Measurements from ENCODE around the gene TEX36. TPM values are rescaled to one million over a fixed set of nuclear protein-coding genes. Genes with fewer than 3 reads are reported as not detected.

The TEX36 gene
- polyA plus RNA-seq, 1 of the 3 experiments (the other 2 are of a cell fraction), result not detected

DNA sequence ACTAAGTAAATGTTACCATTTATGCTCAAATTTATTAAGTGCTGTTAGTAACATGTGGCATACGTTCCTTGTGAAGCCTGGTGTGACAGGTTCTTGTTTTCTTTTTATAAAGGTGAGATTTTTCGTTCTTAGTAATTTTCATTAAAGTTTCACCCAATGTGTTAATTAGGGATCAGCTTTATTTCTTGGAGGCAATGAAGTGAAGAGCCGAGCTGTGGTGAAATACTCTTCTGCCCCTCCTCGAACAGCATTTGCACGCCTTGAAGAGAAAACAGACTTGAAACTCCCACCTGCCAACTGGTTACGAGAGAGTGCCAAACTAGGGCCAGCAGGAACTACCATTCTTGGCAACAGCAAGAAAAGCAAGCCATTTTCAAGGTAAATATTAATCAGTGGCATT, 38.1 kb upstream of the TEX36 start:
- CTCF ChIA-PET, result interaction anchor here (1.2 kb wide), 1 partner anchor 15 kb away, joined by 3 read pairs; no protein-coding TSS in a partner anchor
- Histone ChIP-seq H3K9me2 (no peaks in the 10 kb centered on the region), H3K9me3 (no peaks in the 10 kb centered on the region), H3K4me2 (peak overlapping the region; percentile 95), H3K36me3 (replicated peaks in 1 of 2; ENCODE audit: control insufficient read depth in 1 of 2, insufficient read depth in 2 of 2, low read length in 1 of 2) (peaks cover 46 to 51% of the 10 kb centered on the region in 2 experiments), H3K27ac (ENCODE audit: low read depth in 2 of 2, low read length in 1 of 2) (no peak overlapping the region), H3K9ac (peak overlapping the region; percentile 99; the same call in 1 of the 2 replicates), H3K4me1 (ENCODE audit: control insufficient read depth in 1 of 2, insufficient read depth in 2 of 2, low read depth in 1 of 2, low read length in 1 of 2) (peaks cover 0 to 6% of the 10 kb centered on the region in 2 experiments; a peak in 2 of 4 replicates), H4K20me1 (ENCODE audit: insufficient read depth) (no peaks in the 10 kb centered on the region), H3K27me3 (ENCODE audit: insufficient read depth) (no peaks in the 10 kb centered on the region), H3F3A (replicated peaks; ENCODE audit: insufficient read depth) (peaks cover 4% of the 10 kb centered on the region), H3K79me2 (ENCODE audit: insufficient read depth) (peaks cover 28% of the 10 kb centered on the region), H3K4me3 (ENCODE audit: low read depth in 2 of 2, low read length in 1 of 2) (peak overlapping the region; percentile 99; a peak in 3 of 4 replicates), H2AFZ (ENCODE audit: low read depth) (no peak overlapping the region)
- TF ChIP-seq ELF1 (IDR thresholded peaks at IDR 0.05) (no peak), MEF2A (IDR thresholded peaks at IDR 0.05; ENCODE audit: borderline replicate concordance, low read depth) (no peak), MXI1 (IDR thresholded peaks at IDR 0.05; ENCODE audit: low read depth, low read length) (no peak), CHD2 (IDR thresholded peaks at IDR 0.05; ENCODE audit: low read length, partially characterized antibody) (no peak), PBX3 (IDR thresholded peaks at IDR 0.05) (no peak), RAD21 (IDR thresholded peaks at IDR 0.05; ENCODE audit: low read length) (no peak), GABPA (IDR thresholded peaks at IDR 0.05; ENCODE audit: low read depth) (no peak), YY1 (IDR thresholded peaks at IDR 0.05; ENCODE audit: low read depth) (no peak), SMC3 (IDR thresholded peaks at IDR 0.05; ENCODE audit: low read depth, low read length) (no peak), POLR2AphosphoS5 (IDR thresholded peaks at IDR 0.05; ENCODE audit: low read depth, low read length) (no peak), FOSL2 (IDR thresholded peaks at IDR 0.05; ENCODE audit: borderline replicate concordance, low read depth) (no peak), TCF12 (IDR thresholded peaks at IDR 0.05) (no peak), REST (IDR thresholded peaks at IDR 0.05; ENCODE audit: low read depth, low read length) (no peak), NFIC (IDR thresholded peaks at IDR 0.05; ENCODE audit: borderline replicate concordance) (no peak), CTCF (IDR thresholded peaks at IDR 0.05) (no peak), SIN3A (IDR thresholded peaks at IDR 0.05; ENCODE audit: borderline replicate concordance, low read depth, low read length) (no peak), EZH2phosphoT487 (IDR thresholded peaks at IDR 0.05; ENCODE audit: borderline replicate concordance, low read depth) (no peak)
- TF ChIP-seq, protein P1, sequence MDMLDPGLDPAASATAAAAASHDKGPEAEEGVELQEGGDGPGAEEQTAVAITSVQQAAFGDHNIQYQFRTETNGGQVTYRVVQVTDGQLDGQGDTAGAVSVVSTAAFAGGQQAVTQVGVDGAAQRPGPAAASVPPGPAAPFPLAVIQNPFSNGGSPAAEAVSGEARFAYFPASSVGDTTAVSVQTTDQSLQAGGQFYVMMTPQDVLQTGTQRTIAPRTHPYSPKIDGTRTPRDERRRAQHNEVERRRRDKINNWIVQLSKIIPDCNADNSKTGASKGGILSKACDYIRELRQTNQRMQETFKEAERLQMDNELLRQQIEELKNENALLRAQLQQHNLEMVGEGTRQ (IDR thresholded peaks at IDR 0.05; ENCODE audit: borderline replicate concordance, low read depth, low read length), result no peak
- TF ChIP-seq, protein P2, sequence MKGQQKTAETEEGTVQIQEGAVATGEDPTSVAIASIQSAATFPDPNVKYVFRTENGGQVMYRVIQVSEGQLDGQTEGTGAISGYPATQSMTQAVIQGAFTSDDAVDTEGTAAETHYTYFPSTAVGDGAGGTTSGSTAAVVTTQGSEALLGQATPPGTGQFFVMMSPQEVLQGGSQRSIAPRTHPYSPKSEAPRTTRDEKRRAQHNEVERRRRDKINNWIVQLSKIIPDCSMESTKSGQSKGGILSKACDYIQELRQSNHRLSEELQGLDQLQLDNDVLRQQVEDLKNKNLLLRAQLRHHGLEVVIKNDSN (IDR thresholded peaks at IDR 0.05; ENCODE audit: borderline replicate concordance, low read depth), result no peak
- TF ChIP-seq, protein P3, sequence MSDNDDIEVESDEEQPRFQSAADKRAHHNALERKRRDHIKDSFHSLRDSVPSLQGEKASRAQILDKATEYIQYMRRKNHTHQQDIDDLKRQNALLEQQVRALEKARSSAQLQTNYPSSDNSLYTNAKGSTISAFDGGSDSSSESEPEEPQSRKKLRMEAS (IDR thresholded peaks at IDR 0.05; ENCODE audit: low read depth), result no peak
- 93% methylated on average over 6 of the region's 6 CpGs for WGBS (ENCODE audit: low lambda C conversion rate)
- no peak for DNase-seq
- POLR2A ChIA-PET, result no interaction called here
